ENCODE results near the gene TCHP. TPM values are rescaled to one million over a fixed set of nuclear protein-coding genes. Genes with fewer than 3 reads are reported as not detected.
"Not testable (repeated sequence)": the region's sequence is repeated elsewhere in the genome, so short reads cannot be mapped to it uniquely, and the experiment has no call there.

TCHP gene, protein sequence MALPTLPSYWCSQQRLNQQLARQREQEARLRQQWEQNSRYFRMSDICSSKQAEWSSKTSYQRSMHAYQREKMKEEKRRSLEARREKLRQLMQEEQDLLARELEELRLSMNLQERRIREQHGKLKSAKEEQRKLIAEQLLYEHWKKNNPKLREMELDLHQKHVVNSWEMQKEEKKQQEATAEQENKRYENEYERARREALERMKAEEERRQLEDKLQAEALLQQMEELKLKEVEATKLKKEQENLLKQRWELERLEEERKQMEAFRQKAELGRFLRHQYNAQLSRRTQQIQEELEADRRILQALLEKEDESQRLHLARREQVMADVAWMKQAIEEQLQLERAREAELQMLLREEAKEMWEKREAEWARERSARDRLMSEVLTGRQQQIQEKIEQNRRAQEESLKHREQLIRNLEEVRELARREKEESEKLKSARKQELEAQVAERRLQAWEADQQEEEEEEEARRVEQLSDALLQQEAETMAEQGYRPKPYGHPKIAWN
- 10 to 100 TPM; 25.6 to 27.0 TPM for total RNA-seq

DNA sequence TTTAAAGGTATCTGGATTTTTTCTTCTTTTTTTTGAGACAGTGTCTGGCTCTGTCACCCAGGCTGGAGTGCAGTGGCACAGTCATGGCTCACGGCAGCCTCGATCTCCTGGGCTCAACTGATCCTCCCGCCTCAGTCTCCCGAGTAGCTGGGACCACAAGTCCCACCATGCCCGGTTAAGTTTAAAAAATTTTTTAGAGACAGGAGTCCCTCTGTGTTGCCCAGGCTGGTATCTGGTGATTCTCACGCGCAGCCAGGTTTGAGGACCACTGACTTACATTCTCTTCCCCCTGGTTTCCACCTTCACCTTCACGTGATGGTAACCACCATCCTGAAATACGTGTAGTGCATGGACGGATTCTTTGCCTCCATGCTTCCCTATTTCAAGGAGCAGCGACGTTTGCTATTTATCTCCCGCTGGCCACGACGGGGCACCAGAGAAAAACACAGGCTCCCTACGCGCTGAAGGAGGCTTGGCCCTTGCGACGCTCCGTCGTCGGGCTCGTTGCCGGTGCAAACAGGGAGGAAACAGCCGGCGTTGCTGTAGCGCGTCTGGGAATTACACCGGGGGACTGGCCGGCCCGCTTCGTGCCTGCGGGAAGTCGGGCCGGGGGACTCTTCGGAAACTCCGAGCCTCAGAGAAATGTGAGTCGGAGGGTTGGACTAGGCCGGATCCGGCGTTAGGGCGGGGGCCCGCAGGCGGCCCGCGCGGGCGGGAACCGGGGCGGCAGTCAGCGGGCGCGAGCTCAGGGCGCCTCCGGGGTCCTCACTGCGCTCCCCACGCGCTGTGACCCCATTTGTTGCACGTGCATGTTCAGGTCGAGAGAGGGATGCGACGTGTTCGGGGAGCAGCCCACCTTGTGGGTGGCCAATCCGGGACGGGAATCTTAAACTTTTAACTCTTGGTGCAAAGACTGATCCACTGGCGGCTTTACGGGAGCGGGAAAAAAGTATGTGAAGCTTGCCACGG is at the start of gene TCHP:
Gene TCHP, plus strand, starts transcription at position 492 of the 969 bp plus-strand sequence. CDS start 2,753 bp downstream, outside the sequence.
- ChIA-PET CTCF (interaction anchor here (0.7 to 1.9 kb wide), 5 partner anchors 10 to 200 kb away, joined by 3 to 6 read pairs (median 4); no protein-coding TSS in a partner anchor), POLR2A (interaction anchor here (0.9 to 1.4 kb wide), 2 partner anchors 11 to 380 kb away, joined by 4 to 8 read pairs; no protein-coding TSS in a partner anchor)

GRCh38 chr12:109850518-109850917 is 49.6 kb upstream of the TCHP start:
- POLR2A ChIA-PET, result not testable (repeated sequence)
- CTCF ChIA-PET, result interaction anchor here (0.6 kb wide), 1 partner anchor 40 kb away, joined by 3 read pairs; no protein-coding TSS in a partner anchor

DNA sequence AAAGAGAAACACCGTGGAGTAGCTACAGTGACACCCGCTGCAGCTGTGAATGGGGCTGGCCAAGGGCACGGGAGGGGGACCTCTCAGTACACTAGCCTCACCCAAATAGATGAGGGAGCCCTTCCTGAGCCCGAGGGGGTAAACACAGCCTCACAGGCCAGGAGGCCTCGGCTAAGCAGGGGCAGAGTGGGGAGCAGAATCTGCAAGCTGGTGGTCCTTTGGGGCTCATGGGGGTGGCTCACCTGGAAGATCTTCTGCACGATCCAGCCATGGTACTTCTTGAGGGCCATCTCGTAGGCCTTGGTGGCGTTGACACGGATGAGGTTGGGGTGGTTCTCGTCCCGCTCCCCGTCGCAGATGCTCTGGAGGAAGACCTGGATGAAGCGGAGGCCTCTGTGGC is 44.7 kb upstream of the TCHP start:
- CTCF ChIA-PET, result interaction anchor here (2.7 kb wide), 1 partner anchor 11 kb away, joined by 13 read pairs; no protein-coding TSS in a partner anchor
- POLR2A ChIA-PET, result no interaction called here

DNA sequence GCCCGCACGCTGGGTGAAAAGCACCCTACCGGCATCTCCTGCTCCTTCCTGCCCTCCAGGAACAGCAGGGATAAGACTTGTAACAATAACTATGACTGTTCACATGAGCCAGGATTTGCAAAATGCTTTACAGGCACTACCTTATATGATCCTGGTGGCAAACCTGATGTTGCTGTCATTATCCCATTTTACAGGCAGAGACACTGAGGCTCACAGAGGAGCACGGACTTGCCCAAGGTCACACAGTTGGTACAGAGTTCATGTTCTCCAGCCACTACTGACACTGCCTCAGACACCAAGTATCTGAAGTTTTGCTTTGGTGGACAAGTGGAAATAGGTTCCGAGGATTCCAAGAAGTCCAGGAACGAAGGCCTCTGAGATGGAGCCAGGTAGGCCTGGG is 42.4 kb upstream of the TCHP start:
- POLR2A ChIA-PET, result no interaction called here

DNA sequence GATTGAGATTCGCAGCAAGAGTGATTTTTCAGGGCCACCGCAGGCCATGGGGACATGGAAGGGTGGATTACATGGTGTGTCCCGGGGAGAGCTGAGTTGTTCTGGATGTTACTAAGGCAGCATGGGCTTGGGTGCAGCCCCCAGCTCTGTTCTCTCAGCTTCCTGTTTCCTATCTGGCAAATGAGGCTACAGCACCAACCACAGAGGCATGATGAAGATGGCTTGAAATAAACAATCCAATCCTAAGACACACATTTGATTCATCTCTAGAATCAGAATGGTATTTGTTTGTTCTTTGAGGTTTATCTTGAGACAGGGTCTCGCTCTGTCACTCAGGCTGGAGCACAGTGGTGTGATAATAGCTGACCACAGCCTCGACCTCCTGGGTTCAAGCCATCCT is 41.3 kb upstream of the TCHP start:
- CTCF ChIA-PET, result interaction anchor here (1.2 to 1.6 kb wide), 3 partner anchors 12 to 23 kb away, joined by 3 to 9 read pairs (median 3); no protein-coding TSS in a partner anchor
- POLR2A ChIA-PET, result interaction anchor here (0.6 kb wide), 1 partner anchor 287 kb away, joined by 3 read pairs; no protein-coding TSS in a partner anchor

More for the DNA sequence above, 42.4 kb upstream of the TCHP start:
- CTCF ChIA-PET, result no interaction called here

- POLR2A ChIA-PET, result no interaction called here
- CTCF ChIA-PET, result no interaction called here
These were observed 39.1 kb upstream of the TCHP start for GRCh38 chr12:109860977-109861376.

DNA sequence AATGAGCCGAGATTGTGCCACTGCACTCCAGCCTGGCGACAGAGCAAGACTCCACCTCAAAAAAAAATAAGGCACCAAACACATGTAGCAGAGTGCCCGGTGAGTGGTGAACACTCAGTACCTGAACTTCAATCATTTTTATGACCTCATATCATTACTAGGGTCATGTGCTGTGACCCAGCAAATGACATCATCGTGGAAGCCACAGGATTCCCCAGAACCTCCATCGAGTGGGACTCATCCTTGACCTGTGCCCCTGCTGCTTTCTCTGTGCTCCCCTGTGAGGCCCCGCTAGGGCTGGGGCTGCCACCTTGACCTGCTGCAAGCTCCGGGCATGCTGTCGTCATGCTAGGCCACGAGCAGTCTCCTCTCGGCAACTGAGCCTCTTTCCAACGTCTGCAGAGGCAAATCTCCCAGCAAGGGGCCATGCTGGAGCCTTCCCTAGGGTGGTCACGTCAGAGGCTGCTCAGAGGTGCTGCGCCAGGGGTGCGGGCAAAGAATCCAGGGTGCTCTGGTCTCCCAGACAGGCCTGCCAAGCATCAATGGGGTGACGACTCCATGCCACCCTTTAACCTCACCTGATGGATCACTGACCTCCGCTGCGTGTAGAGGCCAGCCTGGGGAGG is 38.3 kb upstream of the TCHP start:
- POLR2A ChIA-PET, result no interaction called here

GRCh38 chr12:109862491-109862890 is 37.6 kb upstream of the TCHP start:
- CTCF ChIA-PET, result interaction anchor here (2.2 kb wide), 1 partner anchor 10 kb away, joined by 7 read pairs; no protein-coding TSS in a partner anchor
- POLR2A ChIA-PET, result not testable (repeated sequence)

More for the DNA sequence above, 38.3 kb upstream of the TCHP start:
- CTCF ChIA-PET, result interaction anchor here (2.2 kb wide), 1 partner anchor 9 kb away, joined by 7 read pairs; no protein-coding TSS in a partner anchor

GRCh38 chr12:109863847-109864712 is 36.0 kb upstream of the TCHP start:
- CTCF ChIA-PET, result interaction anchor here (2.2 to 3.1 kb wide), 2 partner anchors 11 to 19 kb away, joined by 7 to 8 read pairs; no protein-coding TSS in a partner anchor
- POLR2A ChIA-PET, result no interaction called here

- POLR2A ChIA-PET, result no interaction called here
- CTCF ChIA-PET, result interaction anchor here (0.7 to 3.1 kb wide), 3 partner anchors 11 to 249 kb away, joined by 4 to 8 read pairs (median 4); no protein-coding TSS in a partner anchor
These were observed 35.2 kb upstream of the TCHP start for GRCh38 chr12:109864916-109865315.

DNA sequence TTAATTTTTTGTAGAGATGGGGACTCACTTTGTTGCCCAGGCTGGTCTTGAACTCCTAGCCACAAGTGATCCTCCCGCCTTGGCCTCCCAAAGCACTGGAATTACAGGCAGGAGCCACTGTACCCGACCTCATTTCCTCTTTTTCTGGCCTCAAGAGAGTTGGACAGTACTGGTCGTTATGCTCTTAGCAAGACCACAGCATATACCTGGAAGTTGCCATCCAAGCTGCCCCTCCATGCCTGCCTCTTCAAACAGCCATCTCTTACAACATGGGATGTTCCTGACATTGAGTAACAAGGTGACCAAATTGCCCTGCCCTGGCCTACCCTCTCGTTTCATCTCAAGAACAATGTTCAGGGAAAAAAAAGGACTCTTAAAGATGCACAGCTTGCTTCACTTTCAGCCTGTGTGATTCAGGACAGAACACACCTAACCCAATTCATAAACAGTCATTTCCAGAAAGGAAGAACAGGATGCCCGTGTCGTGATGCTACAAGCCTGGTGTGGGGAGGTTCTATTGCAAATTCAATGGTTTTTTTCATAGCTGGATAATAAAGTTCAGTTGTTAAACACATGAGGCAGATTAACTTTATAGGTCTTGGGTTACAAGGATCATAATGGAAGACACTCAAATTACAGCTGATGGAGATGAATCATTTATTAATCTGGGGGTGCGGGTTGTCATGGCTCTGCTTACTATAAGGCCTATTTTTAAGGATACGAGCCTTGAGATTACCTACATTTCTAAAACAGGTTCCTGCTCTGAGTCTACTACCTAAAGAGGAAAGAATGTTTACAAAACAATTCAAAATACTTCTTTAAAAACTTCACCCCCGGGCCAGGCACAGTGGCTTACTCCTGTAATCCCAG is 31.7 kb upstream of the TCHP start:
- POLR2A ChIA-PET, result no interaction called here
- CTCF ChIA-PET, result interaction anchor here (0.6 to 1.1 kb wide), 3 partner anchors 15 to 23 kb away, joined by 3 read pairs; no protein-coding TSS in a partner anchor

DNA sequence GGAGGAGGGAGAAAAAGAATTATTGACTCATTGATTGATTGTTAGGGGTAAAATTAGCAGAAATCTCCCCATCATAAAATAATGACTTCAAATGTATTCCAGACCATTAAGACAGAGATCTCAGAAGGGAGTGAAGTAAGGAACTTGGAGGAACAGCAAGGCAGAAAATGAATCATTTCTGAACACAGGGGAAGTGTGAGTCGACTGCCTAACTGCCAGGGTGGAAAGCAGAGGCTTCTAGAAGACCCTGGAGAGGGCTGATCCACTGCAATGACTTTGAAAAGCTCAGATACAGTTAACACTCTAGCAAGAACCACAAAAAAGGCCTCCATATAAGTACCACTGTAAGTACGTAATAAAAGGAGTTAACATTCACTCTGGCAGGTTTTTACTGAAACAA is 29.4 kb upstream of the TCHP start:
- ChIA-PET CTCF (interaction anchor here (0.7 to 1.0 kb wide), 4 partner anchors 25 to 402 kb away, joined by 3 to 4 read pairs (median 4); no protein-coding TSS in a partner anchor), POLR2A (no interaction called here)

GRCh38 chr12:109871668-109872314 is 28.3 kb upstream of the TCHP start:
- POLR2A ChIA-PET, result no interaction called here
- CTCF ChIA-PET, result no interaction called here

GRCh38 chr12:109873653-109874052 is 26.4 kb upstream of the TCHP start:
- ChIA-PET CTCF (interaction anchor here (0.7 kb wide), 1 partner anchor 276 kb away, joined by 3 read pairs; no protein-coding TSS in a partner anchor), POLR2A (no interaction called here)

DNA sequence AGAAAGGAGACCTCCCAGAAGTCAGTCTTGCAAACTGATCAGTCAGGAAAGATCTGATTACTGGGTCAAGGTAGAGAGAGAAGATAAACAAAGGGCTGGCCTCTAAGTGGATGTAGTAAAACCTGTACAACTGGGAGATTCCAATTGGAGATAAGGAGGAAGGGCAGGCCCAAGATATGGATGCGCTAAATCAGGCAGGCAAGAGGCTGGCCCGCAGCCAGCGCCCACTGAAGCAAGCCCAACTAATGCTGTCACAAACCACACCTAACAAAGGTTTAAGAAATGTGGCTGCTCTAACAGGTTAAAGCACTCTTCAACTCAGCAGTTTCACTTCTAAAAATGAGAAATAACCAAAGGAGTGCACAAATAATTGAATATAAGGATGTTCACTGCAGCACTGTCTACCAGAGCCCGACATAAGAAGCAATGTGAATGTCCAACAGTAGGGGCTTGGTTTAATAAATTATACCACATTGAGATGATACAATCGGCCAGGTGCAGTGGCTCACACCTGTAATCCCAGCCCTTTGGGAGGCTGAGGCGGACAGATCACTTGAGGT is 24.4 kb upstream of the TCHP start:
- POLR2A ChIA-PET, result no interaction called here

DNA sequence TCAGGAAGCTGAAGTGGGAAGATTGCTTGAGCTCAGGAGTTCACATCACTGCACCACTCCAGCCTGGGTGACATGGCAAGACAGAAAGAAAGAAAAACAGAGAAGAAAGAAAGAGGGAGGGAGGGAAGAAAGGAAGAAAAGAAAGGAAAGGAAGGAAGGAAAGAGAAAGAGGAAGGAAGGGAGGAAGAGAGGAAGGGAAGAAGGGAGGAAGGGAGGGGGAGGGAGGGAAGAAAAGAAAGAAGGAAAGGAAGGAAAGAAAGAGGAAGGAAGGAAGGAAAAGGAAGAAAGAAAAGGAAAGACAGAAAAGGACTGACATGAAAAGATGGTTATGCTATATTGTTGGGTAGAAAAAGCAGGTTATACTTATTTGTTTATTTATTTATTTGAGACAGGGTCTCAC is 23.7 kb upstream of the TCHP start:
- ChIA-PET POLR2A (no interaction called here), CTCF (interaction anchor here (1.0 kb wide), 1 partner anchor 71 kb away, joined by 3 read pairs; no protein-coding TSS in a partner anchor)

More for the DNA sequence above, 24.4 kb upstream of the TCHP start:
- CTCF ChIA-PET, result no interaction called here
